Erythroblast (primary cell): Measurements from ENCODE around the gene TMEM235.

Source experiments
- GATA1 ChIP-seq: IDR thresholded peaks from 2 replicates; pipeline ENCODE4 v1.6.1; 2011; ENCODE audit warnings: low read depth, mild to moderate bottlenecking, control low read depth, low read length, moderate library complexity
- POLR2A ChIP-seq: IDR thresholded peaks from 2 replicates; pipeline ENCODE4 v1.6.1; 2011; ENCODE audit warnings: mild to moderate bottlenecking, low read length

DNA sequence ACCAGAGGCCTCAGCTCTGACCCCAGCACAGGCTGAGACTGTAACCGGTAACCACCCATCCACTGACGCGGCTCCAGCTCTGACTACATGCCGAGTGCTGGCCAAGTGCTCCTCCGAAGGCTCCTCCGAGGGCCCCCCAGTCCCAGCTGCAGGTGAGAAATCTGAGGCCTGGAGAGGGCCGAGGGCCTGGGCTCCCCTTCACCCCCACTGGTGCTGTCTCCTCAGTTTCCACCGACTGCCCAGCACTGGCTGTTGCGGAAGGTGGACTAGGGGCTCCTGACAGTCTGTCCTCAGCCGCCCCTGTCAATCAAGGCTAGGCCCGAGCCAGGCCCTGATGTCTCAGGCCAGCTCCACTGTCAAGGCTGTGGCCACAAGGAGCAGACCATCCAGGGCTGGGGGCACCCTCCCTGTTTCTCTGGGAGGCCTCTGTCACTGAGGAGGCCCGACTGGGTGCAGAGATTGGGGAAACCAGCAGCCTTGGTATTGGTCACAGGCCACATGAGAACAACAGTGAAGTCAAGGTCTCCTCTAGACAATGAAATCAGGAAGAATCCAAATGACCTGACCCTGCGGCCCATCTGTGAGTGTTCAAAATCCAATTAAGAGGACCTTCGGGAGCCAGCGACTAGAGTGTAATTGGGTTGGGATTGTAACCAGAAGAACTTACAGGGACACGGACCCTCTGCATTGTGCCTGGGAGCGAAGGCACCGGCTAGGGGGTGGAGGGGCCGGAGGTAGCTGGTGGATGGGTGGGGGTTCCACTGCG is 5.1 kb downstream of the TMEM235 start:
- TF ChIP-seq POLR2A: no peak
- TF ChIP-seq GATA1: no peak
